LNCaP clone FGC (cell line): Measurements from ENCODE around the gene MMD.

Experiments used
- DNase-seq: peaks from one replicate; pipeline ENCODE4 v3.0.0-alpha.2; 2011; ENCODE audit warnings: low read depth
- H3K4me3 ChIP-seq: 2 replicates; pipeline ENCODE4 v1.5.1; 2011; ENCODE audit warnings: mild to moderate bottlenecking, low read depth, low read length, control low read depth
- CTCF ChIP-seq: IDR thresholded peaks from 2 replicates; pipeline ENCODE4 v1.5.1; 2012; ENCODE audit warnings: mild to moderate bottlenecking; ENCODE audit not compliant: control insufficient read depth, insufficient read depth; ENCODE audit errors: extremely low read depth

Gene MMD

GRCh38 chr17:55418369-55419268 lies 3.0 kb downstream of the MMD start:
- no peak for TF ChIP-seq CTCF
- no peak overlapping the region for H3K4me3 ChIP-seq
- no peak for DNase-seq

GRCh38 chr17:55417411-55418268 lies 4.0 kb downstream of the MMD start:
- no peak for TF ChIP-seq CTCF
- DNase-seq: no peak
- H3K4me3 ChIP-seq: no peak overlapping the region

- H3K4me3 ChIP-seq: no peak overlapping the region
- TF ChIP-seq CTCF: no peak
- no peak for DNase-seq
These were observed 5.1 kb downstream of the MMD start for GRCh38 chr17:55416470-55417052.

- TF ChIP-seq CTCF: no peak
- DNase-seq: no peak
- H3K4me3 ChIP-seq: no peak overlapping the region
These were observed 5.6 kb downstream of the MMD start for GRCh38 chr17:55416000-55416399.

GRCh38 chr17:55414983-55415382 lies 6.7 kb downstream of the MMD start:
- no peak for DNase-seq
- no peak overlapping the region for H3K4me3 ChIP-seq
- TF ChIP-seq CTCF: no peak

GRCh38 chr17:55413825-55414489 lies 7.7 kb downstream of the MMD start:
- no peak for DNase-seq
- no peak overlapping the region for H3K4me3 ChIP-seq
- no peak for TF ChIP-seq CTCF
